Osteocyte (in vitro differentiated cells): ENCODE data around the gene TPD52L2. TPM values are rescaled to one million over a fixed set of nuclear protein-coding genes. Genes with fewer than 3 reads are reported as not detected.
A peak's percentile ranks its signal among the peaks of the same experiment; 100 is the strongest.
"Not testable (repeated sequence)": the region's sequence is repeated elsewhere in the genome, so short reads cannot be mapped to it uniquely, and the experiment has no call there.

Experiments
- DNase-seq: peaks from one replicate; pipeline ENCODE4 v3.0.0; 2021; ENCODE audit warnings: mixed read lengths; ENCODE audit not compliant: unreplicated experiment; ENCODE audit errors: extremely low spot score
- H3K27ac Mint-ChIP-seq: one replicate; pipeline ENCODE4 v1.8.0; 2021; ENCODE audit warnings: mild to moderate bottlenecking, mixed read lengths; ENCODE audit not compliant: unreplicated experiment
- H3K27me3 Mint-ChIP-seq: one replicate; pipeline ENCODE4 v1.8.0; 2021; ENCODE audit warnings: mixed read lengths; ENCODE audit not compliant: unreplicated experiment
- H3K36me3 Mint-ChIP-seq: one replicate; pipeline ENCODE4 v1.8.0; 2021; ENCODE audit warnings: mixed read lengths; ENCODE audit not compliant: unreplicated experiment
- H3K4me1 Mint-ChIP-seq: one replicate; pipeline ENCODE4 v1.8.0; 2021; ENCODE audit warnings: mixed read lengths; ENCODE audit not compliant: unreplicated experiment
- H3K4me3 Mint-ChIP-seq: one replicate; pipeline ENCODE4 v1.8.0; 2021; ENCODE audit warnings: mild to moderate bottlenecking, moderate library complexity, mixed read lengths; ENCODE audit not compliant: unreplicated experiment
- H3K9me3 Mint-ChIP-seq: one replicate; pipeline ENCODE4 v1.8.0; 2021; ENCODE audit warnings: mixed read lengths; ENCODE audit not compliant: unreplicated experiment
- CTCF ChIP-seq: fragments of 200-600 bp; sonication (generic); IDR thresholded peaks from 2 replicates; pipeline ENCODE4 v1.5.0; 2021; ENCODE audit warnings: antibody characterized with exemption, mild to moderate bottlenecking, moderate library complexity
- total RNA-seq: library from RNA; stranded (reverse); gene quantifications from 2 replicates; pipeline ENCODE4 v1.2.1, GENCODE V29; 2021

The TPD52L2 gene
- total RNA-seq, 1 donor from 2014 or later: 102 TPM

- Mint-ChIP-seq H3K27ac (no peak overlapping the region), H3K27me3 (no peaks in the 10 kb centered on the region), H3K4me3 (no peak overlapping the region), H3K4me1 (no peaks in the 10 kb centered on the region), H3K36me3 (peaks cover 2% of the 10 kb centered on the region), H3K9me3 (no peaks in the 10 kb centered on the region)
- TF ChIP-seq CTCF: no peak
- DNase-seq: no peak
Observed at GRCh38 chr20:63903796-63904561, 38.9 kb downstream of the TPD52L2 start.

GRCh38 chr20:63908008-63908682 is 43.1 kb downstream of the TPD52L2 start:
- Mint-ChIP-seq H3K27ac (no peak overlapping the region), H3K9me3 (no peaks in the 10 kb centered on the region), H3K4me1 (peaks cover 19% of the 10 kb centered on the region), H3K27me3 (no peaks in the 10 kb centered on the region), H3K36me3 (peaks cover 2% of the 10 kb centered on the region), H3K4me3 (no peak overlapping the region)
- TF ChIP-seq CTCF: no peak
- no peak for DNase-seq

GRCh38 chr20:63911176-63911575 is 46.1 kb downstream of the TPD52L2 start:
- no peak for DNase-seq
- H3K27me3 Mint-ChIP-seq: no peaks in the 10 kb centered on the region
- H3K27ac Mint-ChIP-seq: peak overlapping the region; percentile 52
- H3K4me1 Mint-ChIP-seq: peaks cover 22% of the 10 kb centered on the region
- peaks cover 2% of the 10 kb centered on the region for H3K36me3 Mint-ChIP-seq
- H3K4me3 Mint-ChIP-seq: no peak overlapping the region
- TF ChIP-seq CTCF: no peak
- no peaks in the 10 kb centered on the region for H3K9me3 Mint-ChIP-seq

GRCh38 chr20:63913768-63914167 is 48.7 kb downstream of the TPD52L2 start:
- no peak for DNase-seq
- H3K9me3 Mint-ChIP-seq: no peaks in the 10 kb centered on the region
- H3K36me3 Mint-ChIP-seq: peaks cover 11% of the 10 kb centered on the region
- no peak overlapping the region for H3K4me3 Mint-ChIP-seq
- H3K4me1 Mint-ChIP-seq: peaks cover 22% of the 10 kb centered on the region
- no peaks in the 10 kb centered on the region for H3K27me3 Mint-ChIP-seq
- no peak for TF ChIP-seq CTCF
- no peak overlapping the region for H3K27ac Mint-ChIP-seq

GRCh38 chr20:63915471-63915870 is 50.4 kb downstream of the TPD52L2 start:
- H3K4me1 Mint-ChIP-seq: peaks cover 16% of the 10 kb centered on the region
- no peak overlapping the region for H3K27ac Mint-ChIP-seq
- H3K4me3 Mint-ChIP-seq: no peak overlapping the region
- H3K27me3 Mint-ChIP-seq: no peaks in the 10 kb centered on the region
- no peak for TF ChIP-seq CTCF
- no peaks in the 10 kb centered on the region for H3K9me3 Mint-ChIP-seq
- peaks cover 15% of the 10 kb centered on the region for H3K36me3 Mint-ChIP-seq
- no peak for DNase-seq

GRCh38 chr20:63916371-63916939 is 51.4 kb downstream of the TPD52L2 start:
- not testable (repeated sequence) for H3K27ac Mint-ChIP-seq, DNase-seq, H3K4me1 Mint-ChIP-seq, H3K4me3 Mint-ChIP-seq, H3K9me3 Mint-ChIP-seq, H3K27me3 Mint-ChIP-seq
- peaks cover 15% of the 10 kb centered on the region for H3K36me3 Mint-ChIP-seq
